K562 (cell line): Measurements from ENCODE around the gene AFF1. TPM values are rescaled to one million over a fixed set of nuclear protein-coding genes. Genes with fewer than 3 reads are reported as not detected.

ENCODE experiments used
- BCLAF1 ChIP-seq, 2 experiments: fragments of 450-650 bp in 1 of 2; IDR thresholded peaks; 2 replicates each; pipeline ENCODE4 v1.6.1; 2011 to 2017; ENCODE audit warnings: low read depth in 2 of 2, antibody characterized with exemption in 1 of 2, borderline replicate concordance in 1 of 2, low read length in 1 of 2, mild to moderate bottlenecking in 1 of 2, mixed read lengths in 1 of 2; ENCODE audit not compliant: control insufficient read depth in 1 of 2
- EP300 ChIP-seq: IDR thresholded peaks from 2 replicates; pipeline ENCODE4 v1.6.1; 2012; ENCODE audit warnings: low read length, improper control_type of control experiment
- GATAD2A ChIP-seq: fragments of 450-650 bp; IDR thresholded peaks from 2 replicates; pipeline ENCODE4 v1.6.1; 2017
- HES1 ChIP-seq: fragments of 450-650 bp; IDR thresholded peaks from 2 replicates; pipeline ENCODE4 v1.6.1; 2016; ENCODE audit warnings: low read depth, mild to moderate bottlenecking, moderate library complexity
- ILF3 ChIP-seq: fragments of 450-650 bp; IDR thresholded peaks from 2 replicates; pipeline ENCODE4 v1.6.1; 2018; ENCODE audit warnings: antibody characterized with exemption, mild to moderate bottlenecking, moderate library complexity, borderline replicate concordance
- PRDM10 ChIP-seq: fragments of 450-650 bp; IDR thresholded peaks from 2 replicates; pipeline ENCODE4 v1.6.1; 2018; ENCODE audit not compliant: partially characterized antibody
- ZNF668 ChIP-seq: fragments of 250-450 bp; sonication (Bioruptor Pico); IDR thresholded peaks from 2 replicates; pipeline ENCODE4 v1.8.0; 2022; ENCODE audit warnings: mild to moderate bottlenecking, inconsistent platforms
- polyA plus RNA-seq, 8 experiments: library from polyadenylated mRNA; depleted of rRNA in 4 of 8; stranded (reverse) in 5 of 8; unstranded in 3 of 8; fragments of >200 nt; fragmentation: Nextera tagmentation in 2 of 8; fragmentation: Illumina TruSeq in 1 of 8; extraction: Ambion mirVana in 2 of 8; extraction: Trizol in 1 of 8; gene quantifications; 2 replicates each; pipeline versions ENCODE4 v1.2.1 to v1.2.3, GENCODE V29; 2011 to 2014; ENCODE audit warnings: inconsistent platforms in 1 of 8, missing spikeins in 1 of 8
- total RNA-seq, 7 experiments: library from RNA; depleted of rRNA in 6 of 7; stranded (reverse); fragments of >200 nt in 6 of 7; fragmentation: Illumina TruSeq in 2 of 7; extraction: Trizol in 2 of 7; gene quantifications; 2 replicates each; pipeline versions ENCODE4 v1.2.1 to v1.2.3, GENCODE V29; 2011 to 2021; ENCODE audit warnings: low replicate concordance in 1 of 7

AFF1 gene
- total and polyA plus RNA-seq, 9 of the 15 experiments (the other 6 are each of a cell fraction or from before 2014, with no cell fraction given): 4.1 to 47.5 (median 17.2) TPM

GRCh38 chr4:86961605-86962295, 26.9 kb downstream of the AFF1 start (continued):
- no peak; a peak in 1 of 4 replicates for TF ChIP-seq BCLAF1 (IDR thresholded peaks at IDR 0.05; ENCODE audit: borderline replicate concordance in 1 of 2, control insufficient read depth in 1 of 2, low read depth in 2 of 2, low read length in 1 of 2)
- TF ChIP-seq ILF3: no peak
- peak; percentile 99 for TF ChIP-seq EP300
- no peak for TF ChIP-seq ZNF668 (CRISPR knock-in tag)
- TF ChIP-seq GATAD2A: peak; percentile 85
- peak; percentile 96 for TF ChIP-seq HES1
- TF ChIP-seq PRDM10: peak; percentile 42
